RPMI8226 (cell line): ENCODE measurements around the gene TMEM95.

Experiments
- DNase-seq: peaks from one replicate; pipeline ENCODE4 v3.0.0-alpha.2; 2015

The TMEM95 gene, protein sequence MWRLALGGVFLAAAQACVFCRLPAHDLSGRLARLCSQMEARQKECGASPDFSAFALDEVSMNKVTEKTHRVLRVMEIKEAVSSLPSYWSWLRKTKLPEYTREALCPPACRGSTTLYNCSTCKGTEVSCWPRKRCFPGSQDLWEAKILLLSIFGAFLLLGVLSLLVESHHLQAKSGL

DNA sequence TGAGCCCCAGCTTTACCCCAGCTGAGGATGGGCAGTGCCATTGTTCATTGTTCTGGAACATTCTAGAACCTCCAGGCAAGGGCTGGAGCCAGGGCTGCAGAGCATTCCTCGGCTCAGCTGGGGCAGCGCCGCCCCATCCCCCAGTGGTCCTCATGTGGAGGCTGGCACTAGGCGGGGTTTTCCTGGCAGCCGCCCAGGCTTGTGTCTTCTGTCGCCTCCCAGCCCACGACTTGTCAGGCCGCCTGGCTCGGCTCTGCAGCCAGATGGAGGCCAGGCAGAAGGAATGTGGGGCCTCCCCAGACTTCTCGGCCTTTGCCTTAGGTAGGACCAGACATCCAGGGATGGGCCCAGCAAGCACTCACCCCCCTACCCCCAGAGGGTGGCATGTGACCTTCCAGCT, at the start of gene TMEM95:
Gene TMEM95, plus strand, starts transcription at position 104 of the 400 bp plus-strand sequence. Its CDS starts 49 bp downstream, at position 153.
- peak; percentile 21 for DNase-seq

DNA sequence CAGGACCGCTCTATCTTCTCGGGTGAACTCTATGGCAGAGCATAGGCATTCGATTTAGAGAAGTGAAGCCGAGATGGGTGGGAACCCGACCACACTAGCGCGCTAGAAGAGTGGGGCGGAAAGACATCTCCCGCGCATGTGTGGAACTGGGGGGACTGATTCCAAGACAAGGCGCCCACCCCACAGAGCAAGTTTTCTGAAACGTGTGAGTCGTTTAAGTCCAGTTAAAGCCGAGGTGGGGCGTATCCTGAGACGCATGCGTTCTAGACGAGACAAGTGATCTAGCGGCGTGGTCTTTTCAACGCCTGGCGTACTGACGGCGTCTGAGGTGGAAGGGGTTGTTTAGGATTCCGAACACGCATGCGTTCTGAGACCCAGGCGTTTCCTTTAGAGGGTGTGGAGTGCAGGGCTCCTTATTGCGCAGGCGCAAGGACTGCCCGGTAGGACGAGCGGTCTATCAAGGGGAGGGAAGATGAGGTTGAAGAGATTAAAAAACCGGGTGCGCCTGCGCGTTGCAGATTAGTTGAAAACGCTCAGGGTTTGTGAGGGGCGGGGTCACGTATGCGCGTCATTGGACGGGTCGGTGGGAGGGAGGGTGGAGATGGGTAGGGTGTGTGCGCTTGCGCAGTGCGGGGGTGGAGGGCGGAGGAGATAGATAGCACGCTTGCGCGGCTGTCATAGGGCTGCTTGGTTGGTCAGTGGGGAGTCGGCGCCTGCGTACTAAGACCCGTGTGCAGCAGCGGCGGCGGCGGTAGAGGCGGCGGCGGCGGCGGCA, 47.9 kb upstream of the TMEM95 start, which contains the start of gene EIF5A:
Gene EIF5A, plus strand, starts transcription at position 718 of the 775 bp plus-strand sequence. CDS start 2,008 bp downstream, outside the sequence.
- peak; percentile 98 for DNase-seq

DNA sequence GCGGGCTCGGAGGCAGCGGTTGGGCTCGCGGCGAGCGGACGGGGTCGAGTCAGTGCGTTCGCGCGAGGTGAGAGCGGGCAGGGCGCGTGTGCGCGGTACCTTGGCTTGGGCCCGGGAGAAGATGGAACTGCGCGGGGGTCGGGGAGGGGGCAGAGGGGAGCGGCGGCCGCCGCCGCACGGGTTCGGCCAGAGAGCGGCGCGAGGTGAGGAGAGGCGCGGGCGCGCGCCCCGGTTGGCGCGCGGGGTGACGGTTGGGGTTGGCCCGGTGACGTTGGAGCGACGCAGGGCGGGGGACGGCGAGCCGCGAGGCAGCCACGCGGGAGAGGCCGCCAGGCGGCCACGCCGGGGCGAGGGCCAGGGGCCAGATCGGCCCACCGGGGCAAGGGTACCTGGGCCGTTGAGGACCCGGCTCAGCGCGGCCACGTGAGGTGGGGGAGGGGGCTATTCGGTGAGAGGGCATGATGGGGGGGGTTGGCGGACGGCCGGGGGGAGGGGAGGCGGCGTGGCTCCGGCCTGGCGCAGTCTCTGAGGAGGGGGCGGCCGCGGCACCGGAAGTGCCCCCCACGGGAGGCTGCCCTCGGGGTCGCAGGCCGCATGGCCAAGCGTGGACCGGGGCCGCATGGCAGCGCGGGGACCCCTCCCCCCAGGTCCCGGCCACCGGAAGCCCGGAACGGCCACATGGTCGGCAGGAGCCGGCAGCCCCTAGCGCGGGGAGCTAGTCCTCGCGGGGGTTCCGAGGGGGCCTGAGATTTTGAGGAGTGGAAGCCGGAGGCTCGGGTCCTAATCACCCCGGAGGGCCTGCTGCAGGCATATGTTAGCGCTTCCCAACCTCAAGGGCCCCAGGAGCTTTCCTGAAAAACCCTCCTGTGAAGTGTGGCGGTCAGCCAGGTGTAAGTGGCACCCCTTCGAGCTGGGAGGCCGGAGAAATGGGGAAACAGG, 47.0 kb upstream of the TMEM95 start:
- DNase-seq, result peak; percentile 46

DNA sequence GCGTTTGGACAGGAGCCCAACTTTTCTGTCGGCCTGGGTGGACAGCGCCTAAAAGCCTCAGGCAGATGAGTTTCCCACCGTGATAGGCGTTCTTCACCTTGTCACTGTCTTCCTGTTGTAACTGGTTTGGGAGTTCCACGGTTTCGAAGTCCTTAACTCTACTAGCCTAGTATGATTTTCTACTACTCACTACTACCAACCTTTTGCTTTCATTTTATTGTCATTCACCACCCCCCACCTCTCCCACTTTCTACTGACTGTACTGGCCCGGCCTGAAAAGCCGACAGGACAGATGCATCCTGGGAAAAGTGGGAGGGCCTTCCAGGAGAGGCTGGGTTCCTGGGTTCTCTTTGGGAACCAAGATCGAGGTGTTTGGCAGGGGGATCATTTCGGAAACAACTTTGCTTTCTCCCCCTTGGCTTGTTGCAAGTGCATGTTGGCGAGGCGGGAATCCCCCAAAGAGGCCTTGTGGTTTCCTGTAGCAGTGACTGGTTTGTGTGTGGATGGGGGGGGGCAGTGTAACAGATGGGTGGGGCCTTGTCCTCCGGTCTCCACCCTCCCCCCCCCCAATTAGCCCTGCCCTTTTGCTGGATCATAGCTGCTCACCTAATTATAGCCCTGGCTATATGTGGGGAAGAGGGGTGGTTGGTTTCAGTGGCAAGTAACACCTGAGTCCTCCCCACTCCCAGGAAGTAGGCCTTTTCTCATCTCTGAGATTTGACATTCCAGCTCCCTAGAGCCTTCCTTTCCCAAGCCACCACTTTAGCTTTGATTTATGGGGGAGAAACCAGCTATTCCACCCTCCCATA, 46.1 kb upstream of the TMEM95 start:
- peak; percentile 77 for DNase-seq

DNA sequence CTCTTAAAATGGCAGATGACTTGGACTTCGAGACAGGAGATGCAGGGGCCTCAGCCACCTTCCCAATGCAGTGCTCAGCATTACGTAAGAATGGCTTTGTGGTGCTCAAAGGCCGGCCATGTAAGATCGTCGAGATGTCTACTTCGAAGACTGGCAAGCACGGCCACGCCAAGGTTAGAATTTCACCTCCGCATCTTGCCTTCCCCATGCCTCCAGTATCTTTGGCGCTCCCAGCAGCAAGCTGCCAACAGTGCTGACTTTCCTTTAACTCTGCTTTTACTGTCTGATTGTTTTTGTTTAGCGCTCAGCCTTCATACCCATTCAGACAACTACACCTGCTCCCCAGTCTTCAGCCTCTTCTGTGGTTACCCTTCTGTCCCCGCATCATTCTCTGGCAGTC, 45.3 kb upstream of the TMEM95 start:
- DNase-seq, result no peak

DNA sequence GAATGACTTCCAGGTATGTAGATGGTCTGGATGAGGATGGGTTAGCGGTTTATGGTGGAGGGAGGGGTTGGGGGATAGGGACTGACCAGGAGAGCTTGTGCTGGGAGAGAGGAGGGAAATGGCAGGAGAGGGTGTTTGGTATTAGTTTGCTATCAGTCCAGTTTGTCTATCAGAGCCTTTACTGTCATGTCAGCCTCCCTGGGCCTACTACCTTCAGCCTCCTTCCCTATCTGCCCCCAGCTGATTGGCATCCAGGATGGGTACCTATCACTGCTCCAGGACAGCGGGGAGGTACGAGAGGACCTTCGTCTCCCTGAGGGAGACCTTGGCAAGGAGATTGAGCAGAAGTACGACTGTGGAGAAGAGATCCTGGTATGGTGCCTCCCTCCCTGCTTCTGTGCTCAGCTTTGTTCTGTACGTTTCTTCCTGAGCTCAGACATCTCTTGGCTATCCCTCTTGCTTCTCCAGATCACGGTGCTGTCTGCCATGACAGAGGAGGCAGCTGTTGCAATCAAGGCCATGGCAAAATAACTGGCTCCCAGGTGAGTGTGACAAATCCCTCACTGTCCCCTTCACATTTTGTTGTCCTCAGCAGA, 43.7 kb upstream of the TMEM95 start:
- DNase-seq, result no peak

DNA sequence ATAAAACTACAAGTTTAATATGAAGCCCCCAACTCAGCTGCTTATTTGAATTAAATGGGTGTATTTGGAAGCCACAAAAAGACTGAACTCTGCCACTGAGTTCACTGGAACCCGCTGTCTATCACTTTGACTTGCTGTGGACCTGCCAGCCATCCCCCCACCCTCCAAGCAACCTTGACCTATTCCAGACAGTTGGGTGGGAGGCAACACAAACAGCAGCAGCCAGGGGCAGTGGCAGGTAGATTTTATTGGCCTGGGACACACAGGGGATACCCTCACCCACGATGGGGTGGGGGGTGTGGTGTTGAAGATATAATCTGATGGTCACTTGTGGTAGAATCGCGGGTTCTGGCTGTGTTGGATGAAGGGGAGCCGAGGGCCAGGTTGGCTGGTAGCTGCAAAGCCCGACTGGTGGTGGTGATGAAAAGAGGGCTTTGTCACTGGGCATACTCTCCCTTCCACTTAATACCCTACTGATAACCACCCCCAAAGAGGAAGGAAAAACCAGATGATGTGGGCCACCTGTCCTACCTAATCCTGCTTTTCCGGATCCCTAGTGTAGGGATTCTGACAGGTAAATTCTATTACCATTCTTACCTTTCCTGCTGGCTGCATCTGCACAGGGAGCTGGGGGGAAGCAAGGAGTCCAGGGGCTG, 42.4 kb upstream of the TMEM95 start:
- no peak for DNase-seq

DNA sequence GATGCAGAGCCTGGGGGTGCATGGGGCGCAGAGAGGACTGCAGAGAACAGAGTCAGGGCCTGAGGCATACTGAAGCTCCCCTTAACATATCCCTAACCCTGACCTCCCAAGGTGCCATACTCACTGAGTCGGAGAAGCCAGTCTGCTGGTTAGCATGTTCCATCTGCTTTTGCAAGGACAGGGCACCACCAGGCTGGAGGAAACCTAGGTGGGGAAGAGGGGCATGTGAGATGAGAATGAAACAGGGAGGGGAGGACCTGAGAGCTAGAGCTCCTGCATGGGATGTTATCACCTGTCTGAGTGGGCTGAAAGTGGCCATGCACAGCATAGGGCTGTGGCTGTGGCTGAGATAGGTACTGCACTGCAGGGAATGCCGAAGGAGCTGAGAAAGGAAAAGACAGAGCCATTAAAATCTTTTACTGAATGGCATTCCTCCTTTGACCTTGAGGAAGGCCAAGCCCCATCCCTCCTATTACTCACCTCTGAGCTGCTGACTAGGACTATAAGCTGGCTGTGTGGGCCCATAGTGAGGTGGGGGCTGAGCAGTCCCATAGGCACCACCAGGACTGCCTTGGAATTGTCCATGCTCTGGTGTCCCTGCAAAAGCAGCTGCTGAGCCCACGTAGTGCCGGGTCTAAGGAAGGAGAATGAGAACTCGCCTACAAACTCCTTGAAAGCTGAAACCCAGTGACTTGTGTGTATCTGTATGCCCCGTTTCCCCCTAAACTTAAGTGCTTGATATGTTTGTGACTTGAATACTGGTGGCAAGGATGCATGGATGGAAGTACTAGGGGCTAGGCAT, 41.7 kb upstream of the TMEM95 start:
- DNase-seq, result peak; percentile 32

DNA sequence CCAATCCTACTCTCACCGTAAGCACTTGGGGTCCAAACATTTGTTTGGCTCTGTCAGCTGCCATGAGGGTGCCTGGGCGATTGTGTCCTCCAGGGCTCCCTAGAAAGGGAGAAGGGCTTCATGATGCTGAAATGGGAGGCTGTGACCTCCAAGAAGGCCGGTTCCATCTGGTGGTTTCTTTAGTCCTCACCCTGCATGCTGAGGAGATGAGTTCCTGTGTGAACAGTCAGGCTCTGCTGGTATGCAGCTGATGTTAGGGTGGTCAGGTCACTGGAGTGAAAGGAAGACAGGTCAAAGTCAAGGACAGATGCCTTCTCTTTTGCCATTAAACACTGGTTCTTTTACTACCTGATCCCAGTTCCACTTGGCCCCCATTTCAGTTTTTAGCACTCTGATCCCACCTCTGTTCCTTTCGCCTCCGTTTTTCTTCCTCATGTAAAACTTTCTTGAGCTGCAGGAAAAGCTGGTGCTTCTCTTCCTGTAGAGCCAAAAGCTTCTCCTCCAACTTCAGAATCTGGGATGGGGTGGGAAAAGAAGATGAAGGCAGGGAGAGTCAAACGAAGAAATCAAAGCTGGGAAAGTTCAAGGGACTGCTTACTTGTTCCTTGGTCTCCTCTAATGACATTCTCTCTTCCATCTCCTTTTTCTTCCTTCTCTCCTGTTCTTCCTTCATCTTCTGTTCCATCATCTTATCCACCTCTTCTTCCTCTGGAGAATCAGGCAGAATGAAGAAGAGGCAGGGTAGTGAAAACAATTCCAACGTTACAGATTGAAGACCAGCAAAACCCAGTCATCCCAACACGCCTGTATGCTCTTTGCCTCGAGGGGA, 40.9 kb upstream of the TMEM95 start:
- DNase-seq, result peak; percentile 28

DNA sequence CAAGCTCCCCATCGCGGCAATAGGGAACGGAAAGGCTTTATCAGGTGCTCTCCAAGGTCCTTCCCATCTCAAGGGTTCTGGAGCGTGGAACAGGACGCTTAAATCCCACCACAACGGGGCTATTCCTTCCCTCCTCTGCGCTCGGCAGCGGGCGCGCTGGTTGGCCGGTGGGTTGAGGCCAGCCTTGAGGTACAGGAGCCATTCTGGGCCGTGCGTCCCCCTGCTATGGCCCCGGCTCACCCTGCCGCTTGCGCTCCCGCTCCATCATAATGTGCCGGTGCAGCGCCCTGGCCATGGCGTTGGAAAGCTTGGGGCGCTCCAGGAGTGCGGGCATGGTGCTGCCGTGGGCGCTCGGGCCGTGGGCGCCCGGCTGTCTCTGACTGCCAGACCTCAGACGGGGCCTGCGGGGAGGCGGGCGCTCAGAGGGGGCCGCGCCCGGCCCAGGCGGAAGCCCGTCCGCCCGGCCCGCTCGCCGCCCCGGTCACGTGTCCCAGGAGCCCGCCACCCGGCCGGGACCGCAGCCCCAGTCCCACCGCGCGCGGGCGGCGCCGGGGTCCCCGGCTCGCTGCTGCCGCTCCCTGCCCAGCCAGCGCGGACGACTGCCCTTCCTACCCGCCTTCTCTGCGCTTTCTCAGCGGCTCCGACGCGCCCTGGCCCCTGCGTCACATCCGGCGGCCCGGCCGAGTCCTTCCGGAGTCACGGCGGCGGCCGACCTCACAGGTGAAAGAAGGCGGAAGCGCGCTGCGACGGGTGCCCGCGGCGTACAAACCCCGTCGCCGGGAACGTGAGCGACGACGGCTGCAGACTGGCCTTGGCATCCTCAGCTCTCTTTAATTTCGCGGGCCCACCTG, 40.0 kb upstream of the TMEM95 start, which contains the start of gene GPS2:
Gene GPS2, minus strand, starts transcription at position 642 of the 851 bp plus-strand sequence. Its CDS starts 308 bp downstream, at position 334.
- DNase-seq, result peak; percentile 90

DNA sequence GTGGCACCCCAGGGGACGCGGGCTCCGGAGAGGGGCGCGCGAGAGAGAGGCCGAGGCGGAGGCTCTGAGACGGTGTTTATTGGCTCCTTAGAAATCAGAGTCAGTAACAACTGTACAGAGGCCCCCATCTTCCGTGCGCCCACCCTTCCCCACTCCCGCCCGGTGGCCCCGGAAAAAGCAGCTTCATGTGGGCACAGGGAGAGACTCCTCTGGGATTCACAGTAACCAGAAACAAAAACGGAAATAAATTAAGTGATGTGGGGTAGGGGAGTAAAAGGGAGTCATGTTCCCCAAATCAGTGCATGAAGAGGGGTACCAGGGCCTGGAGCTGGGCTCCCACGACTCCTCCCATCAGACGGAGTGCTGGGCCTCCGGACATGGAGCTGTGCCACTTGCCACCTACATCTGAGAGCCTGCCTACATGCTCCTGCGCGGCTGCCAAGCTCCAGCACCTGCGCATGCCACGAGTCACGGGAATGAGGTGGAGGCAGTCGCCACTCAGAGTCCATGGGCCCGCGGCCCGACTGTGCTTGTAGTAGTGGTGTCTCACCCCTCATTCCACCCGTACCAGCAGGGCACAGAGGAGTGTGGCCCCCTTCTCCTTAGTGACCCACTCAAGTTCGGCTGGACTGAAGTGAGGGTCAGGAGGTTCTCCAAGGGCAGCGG, 39.3 kb upstream of the TMEM95 start:
- DNase-seq, result no peak

DNA sequence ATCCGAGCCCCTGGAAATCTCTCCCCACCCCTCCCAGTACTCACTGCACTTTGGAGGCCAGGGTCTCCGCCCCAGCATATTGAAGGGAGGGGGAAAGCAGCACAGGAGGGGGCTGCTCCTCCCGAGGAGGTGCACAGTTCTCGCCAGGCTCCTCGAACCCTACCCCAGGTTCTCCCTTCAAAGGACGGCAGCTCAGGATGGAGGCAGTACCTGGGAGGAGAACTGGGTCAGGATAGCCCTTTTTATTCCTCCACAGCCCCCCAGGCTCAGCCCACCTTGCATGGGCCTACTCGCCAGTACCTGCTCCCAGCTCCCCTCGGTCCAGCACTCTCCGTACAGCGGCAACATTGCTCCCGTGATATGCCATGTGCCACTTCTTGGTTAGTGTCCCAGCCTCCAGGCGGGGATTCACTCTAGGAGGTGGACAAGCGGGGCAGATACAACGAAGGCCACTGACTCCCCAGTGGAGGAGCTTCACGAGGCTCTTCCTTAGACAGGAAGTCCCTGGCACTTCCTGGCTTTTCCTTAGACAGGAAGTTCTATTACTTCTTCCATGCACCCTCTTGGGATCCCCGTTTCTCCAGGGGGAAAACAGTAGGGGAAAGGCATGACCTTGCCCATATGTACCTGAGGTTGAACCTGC, 37.7 kb upstream of the TMEM95 start:
- DNase-seq, result no peak

DNA sequence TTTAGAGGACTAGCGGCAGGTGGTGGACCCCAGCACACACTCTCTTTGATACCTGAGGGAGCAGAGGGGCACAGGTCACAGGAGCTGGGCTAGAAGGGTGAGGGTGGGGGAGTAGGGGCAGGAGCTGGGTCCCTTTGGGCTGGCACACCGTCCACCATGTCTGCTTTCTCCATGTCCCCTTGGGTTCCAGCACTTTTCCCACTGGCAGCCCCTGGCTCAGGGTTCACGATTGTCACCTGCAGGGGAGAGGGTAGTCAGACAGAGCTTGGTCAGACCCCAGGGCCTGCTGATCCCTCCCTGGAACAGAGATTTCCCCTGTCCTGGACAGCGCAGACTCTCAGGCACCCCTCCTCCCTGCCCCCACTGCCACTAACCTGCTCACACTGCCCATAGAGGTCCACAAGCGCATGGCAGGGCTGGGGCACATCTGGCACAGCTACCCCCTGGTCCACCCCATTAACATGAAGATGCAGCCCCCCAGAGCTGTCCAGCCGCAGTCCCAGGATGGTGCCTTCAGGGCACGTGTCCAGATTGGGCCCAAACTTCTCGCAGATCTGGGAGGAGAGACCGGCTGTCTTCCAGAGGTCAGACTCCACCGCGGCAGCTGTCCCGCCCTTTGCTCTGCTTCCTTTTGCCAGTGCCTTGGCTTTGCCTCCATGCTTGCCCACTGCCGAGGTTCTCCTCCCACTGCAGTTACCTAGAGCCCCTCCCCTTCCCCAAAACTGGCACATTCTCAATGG, 36.7 kb upstream of the TMEM95 start:
- no peak for DNase-seq

DNA sequence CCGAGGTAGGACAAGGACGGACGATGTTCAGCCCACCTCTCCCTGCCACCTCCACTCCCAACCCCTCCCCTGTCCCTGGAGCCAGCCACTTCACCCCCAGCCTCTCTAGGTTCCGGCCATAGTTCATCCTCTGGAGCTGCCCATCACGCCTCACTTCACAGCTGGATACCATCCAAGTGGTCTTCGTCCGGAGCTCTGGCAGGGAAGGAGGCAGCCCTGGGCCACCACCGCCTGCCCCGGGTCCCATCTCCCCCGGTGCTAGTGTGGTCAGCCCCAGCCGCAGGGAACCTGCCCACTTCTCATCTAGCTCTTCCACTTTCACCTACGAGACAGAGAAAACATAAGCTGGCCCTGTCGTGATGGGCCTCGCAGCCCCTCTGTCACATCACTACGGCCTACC, 33.5 kb upstream of the TMEM95 start:
- no peak for DNase-seq

DNA sequence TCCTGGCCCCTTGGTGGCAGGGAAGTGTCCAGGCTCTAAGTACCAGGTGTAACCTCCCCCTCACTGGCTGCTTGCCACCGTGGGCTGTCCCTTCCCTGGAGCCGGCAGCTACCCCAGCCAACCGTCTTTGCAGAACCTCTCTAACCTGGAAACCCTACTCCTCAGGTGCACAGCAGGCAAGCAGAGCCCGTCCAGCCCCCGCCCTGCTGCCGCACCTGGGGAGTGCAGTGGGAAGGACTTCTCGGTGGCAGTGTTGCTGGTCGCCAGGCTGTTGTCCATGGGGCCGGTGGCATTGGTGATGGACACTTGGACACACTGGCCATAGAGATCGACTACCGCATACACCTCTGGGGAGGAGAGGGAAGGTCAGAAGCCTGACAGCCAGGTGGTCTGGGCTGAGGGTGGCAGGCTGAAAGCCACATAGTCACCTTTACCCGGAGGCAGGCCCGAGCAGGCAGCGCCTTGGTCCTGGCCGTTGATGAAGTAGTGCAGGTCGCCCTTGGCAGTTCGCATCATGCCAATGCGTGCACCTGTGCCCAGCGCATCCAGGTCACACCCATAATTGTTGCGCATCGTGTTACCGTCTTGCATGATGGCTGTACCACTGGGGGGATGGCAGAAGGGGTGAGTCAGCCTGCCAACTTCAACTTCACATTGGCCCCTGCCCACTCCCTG, 32.3 kb upstream of the TMEM95 start:
- DNase-seq, result no peak
